Measurements from ENCODE around the gene LMO2. TPM values are rescaled to one million over a fixed set of nuclear protein-coding genes. Genes with fewer than 3 reads are reported as not detected.
"Not testable (repeated sequence)": the region's sequence is repeated elsewhere in the genome, so short reads cannot be mapped to it uniquely, and the experiment has no call there.

The LMO2 gene
- 10 to 100 TPM; 34.9 to 37.9 (median 37.1) TPM for polyA plus RNA-seq (ENCODE audit: insufficient read length in 3 of 3)

- DNase-seq (ENCODE audit: low read depth in 3 of 3, low spot score in 2 of 3) = no peak
Measured at GRCh38 chr11:33891714-33892327, at the start of gene LMO2. LMO2 (minus strand) TSS chr11:33892076; CDS start chr11:33869716, 22,360 bp downstream.

DNA sequence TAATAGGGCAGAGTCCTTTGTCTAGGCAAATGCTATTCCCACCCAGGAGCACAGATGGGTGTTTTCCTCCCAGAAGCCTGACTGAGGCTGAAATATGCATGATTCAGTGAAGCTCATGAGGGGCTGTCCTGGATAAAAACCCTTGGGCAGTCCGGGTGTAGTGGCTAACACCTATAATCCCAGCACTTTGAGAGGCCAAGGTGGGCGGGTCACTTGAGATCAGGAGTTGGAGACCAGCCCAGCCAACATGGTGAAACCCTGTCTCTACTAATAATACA is 48.6 kb upstream of the LMO2 start:
- DNase-seq (ENCODE audit: low read depth in 3 of 3, low spot score in 2 of 3) = no peak

- DNase-seq (ENCODE audit: low read depth in 3 of 3, low spot score in 2 of 3) = no peak
Measured at GRCh38 chr11:33936725-33937604, 45.1 kb upstream of the LMO2 start.

- peak in 1 of 3 donors; percentile 30 for DNase-seq (ENCODE audit: low read depth in 3 of 3, low spot score in 2 of 3)
Measured at GRCh38 chr11:33935461-33936456, 43.9 kb upstream of the LMO2 start.

- no peak for DNase-seq (ENCODE audit: low read depth in 3 of 3, low spot score in 2 of 3)
Measured at GRCh38 chr11:33935005-33935404, 43.1 kb upstream of the LMO2 start.

GRCh38 chr11:33934450-33934849 is 42.6 kb upstream of the LMO2 start:
- DNase-seq (ENCODE audit: low read depth in 3 of 3, low spot score in 2 of 3) = no peak

DNA sequence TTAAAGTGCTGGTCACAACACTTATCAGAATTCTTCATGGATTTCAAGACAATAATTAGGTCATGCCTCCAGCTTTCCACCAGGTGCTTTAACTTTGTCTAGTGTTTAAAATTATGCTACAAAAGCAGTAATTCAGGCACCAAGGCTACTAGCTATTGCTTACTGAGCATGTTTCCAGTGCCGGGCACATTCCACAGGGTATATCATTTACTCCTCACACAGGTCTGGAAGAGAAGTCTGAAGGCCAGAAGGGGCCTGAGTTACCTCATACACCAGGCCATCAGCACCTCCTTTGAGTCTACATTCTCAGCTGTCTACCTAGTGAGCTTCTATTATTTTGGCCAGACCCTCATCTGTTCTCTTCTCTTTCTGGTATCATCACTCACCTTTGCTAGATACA is 41.7 kb upstream of the LMO2 start:
- no peak for DNase-seq (ENCODE audit: low read depth in 3 of 3, low spot score in 2 of 3)

- DNase-seq (ENCODE audit: low read depth in 3 of 3, low spot score in 2 of 3) = no peak
Measured at GRCh38 chr11:33932721-33933120, 40.8 kb upstream of the LMO2 start.

GRCh38 chr11:33931739-33932366 is 40.0 kb upstream of the LMO2 start:
- DNase-seq (ENCODE audit: low read depth in 3 of 3, low spot score in 2 of 3) = not testable (repeated sequence)

GRCh38 chr11:33931067-33931466 is 39.2 kb upstream of the LMO2 start:
- DNase-seq (ENCODE audit: low read depth in 3 of 3, low spot score in 2 of 3) = no peak

- DNase-seq (ENCODE audit: low read depth in 3 of 3, low spot score in 2 of 3) = peak in 2 of 3 donors; percentile 52 to 54
Measured at GRCh38 chr11:33930317-33931021, 38.6 kb upstream of the LMO2 start.

- DNase-seq (ENCODE audit: low read depth in 3 of 3, low spot score in 2 of 3) = no peak
Measured at GRCh38 chr11:33928564-33928963, 36.7 kb upstream of the LMO2 start.

GRCh38 chr11:33926671-33927552 is 35.0 kb upstream of the LMO2 start:
- no peak for DNase-seq (ENCODE audit: low read depth in 3 of 3, low spot score in 2 of 3)

DNA sequence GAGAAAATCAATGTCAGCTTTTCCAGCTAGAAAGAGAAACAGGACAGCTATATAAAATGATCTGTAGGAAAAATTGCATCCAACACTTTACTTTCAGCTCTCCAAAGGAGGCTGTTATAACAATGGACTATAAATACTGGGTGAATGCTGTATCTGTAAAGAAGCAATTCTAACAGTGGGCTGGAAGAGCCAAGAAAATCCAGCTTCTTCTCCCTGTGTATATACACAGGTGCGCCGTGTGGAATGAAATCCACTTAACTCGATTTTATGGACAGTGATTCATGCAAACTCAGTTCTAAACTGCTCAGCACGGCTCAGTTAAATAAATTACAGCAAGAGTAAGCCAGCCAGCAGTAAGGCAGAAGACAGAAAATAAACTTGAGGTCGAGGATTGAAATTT is 32.5 kb upstream of the LMO2 start:
- DNase-seq (ENCODE audit: low read depth in 3 of 3, low spot score in 2 of 3) = no peak

DNA sequence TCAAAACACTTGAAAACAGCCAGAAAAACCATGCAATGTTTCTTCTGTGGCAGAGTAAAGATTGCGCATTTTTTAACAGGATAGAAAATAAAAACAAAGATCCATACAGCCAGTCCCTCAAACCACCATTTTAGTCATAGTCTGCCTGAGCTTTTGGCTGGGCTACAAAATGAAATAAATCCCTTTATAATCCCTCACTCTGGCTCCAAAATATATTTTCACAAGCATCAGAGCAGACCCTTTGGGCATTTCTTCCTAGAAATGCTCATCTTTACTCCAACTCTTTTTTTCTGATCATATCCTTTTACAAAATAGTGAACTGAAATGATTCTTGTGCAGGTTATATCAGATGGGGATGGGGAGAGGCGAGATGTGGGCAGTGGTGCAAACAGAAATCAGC is 31.8 kb upstream of the LMO2 start:
- DNase-seq (ENCODE audit: low read depth in 3 of 3, low spot score in 2 of 3) = no peak

DNA sequence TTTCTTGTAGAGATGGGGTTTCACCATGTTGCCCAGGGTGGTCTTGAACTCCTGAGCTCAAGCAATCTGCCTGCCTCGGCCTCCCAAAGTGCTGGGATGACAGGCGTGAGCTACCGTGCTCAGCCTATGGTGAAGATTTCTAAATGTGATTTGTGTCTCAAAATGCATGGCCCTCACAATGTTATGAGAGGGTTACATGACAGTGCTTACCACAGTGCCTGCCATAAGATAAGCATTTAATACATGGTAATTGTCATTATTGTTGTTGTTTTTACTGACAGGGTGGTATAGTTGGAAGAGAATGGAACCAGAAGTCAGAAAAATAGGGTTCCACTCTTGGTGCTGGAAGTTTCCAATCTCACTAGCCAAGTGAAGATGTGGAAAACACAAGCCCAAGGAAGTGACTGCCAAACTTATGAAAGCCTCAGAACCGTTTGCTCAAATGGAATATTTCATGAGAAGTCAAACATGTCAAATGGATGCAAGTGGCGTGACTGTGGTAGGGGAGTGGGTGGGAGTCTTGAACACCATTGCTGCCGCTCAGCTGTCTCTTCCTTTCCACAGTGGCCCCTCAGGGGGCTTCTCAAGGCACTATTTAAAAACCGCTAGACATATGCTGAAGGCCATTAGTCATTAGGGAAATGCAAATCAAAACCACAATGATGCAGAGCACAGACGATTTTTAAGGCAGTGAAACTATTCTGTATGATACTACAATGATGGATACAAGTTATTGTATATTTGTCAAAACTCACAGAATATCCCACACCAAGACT is 29.1 kb upstream of the LMO2 start:
- DNase-seq (ENCODE audit: low read depth in 3 of 3, low spot score in 2 of 3) = no peak

- no peak for DNase-seq (ENCODE audit: low read depth in 3 of 3, low spot score in 2 of 3)
Measured at GRCh38 chr11:33919645-33920044, 27.8 kb upstream of the LMO2 start.

DNA sequence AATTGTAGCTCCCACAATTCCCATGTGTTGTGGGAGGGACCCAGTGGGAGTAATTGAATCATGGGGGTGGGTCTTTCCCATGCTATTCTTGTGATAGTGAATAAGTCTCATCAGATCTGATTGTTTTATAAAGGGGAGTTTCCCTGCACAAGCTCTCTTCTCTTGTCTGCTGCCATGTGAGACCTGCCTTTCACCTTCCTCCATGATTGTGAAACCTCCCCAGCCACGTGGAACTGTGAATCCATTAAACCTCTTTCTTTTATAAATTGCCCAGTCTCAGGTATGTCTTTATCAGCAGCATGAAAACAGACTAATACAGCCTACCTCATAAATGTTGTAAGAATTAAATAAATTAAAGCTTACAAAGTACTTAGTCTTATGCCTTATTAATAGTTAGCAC is 25.5 kb upstream of the LMO2 start:
- DNase-seq (ENCODE audit: low read depth in 3 of 3, low spot score in 2 of 3) = not testable (repeated sequence)

All from right renal cortex interstitium (tissue), 3 donors.